Gastrocnemius medialis (tissue), 4 donors: ENCODE data around the gene HCFC2. TPM values are rescaled to one million over a fixed set of nuclear protein-coding genes. Genes with fewer than 3 reads are reported as not detected.
"Not testable (repeated sequence)": the region's sequence is repeated elsewhere in the genome, so short reads cannot be mapped to it uniquely, and the experiment has no call there.

ENCODE experiments used
- ATAC-seq, 2 donors: fragments of 150-250 bp; one replicate each; pipeline ENCODE4 v1.9.1; 2016
- DNase-seq, 2 donors: peaks; one replicate each; pipeline ENCODE4 v3.0.0-alpha.2; 2019
- H3K27ac ChIP-seq, 4 donors: fragments of 200-600 bp; sonication (generic); 1 replicate in 1 of 4; 2 replicates in 3 of 4; pipeline ENCODE4 v1.5.1; 2016 to 2018; ENCODE audit warnings: mild to moderate bottlenecking in 2 of 4, moderate library complexity in 1 of 4
- H3K27me3 ChIP-seq, 3 donors: fragments of 200-600 bp; sonication (generic) in 2 of 3; 1 replicate in 1 of 3; 2 replicates in 2 of 3; pipeline versions ENCODE4 v1.5.1 to v1.6.0; 2016 to 2019; ENCODE audit warnings: mild to moderate bottlenecking in 1 of 3, moderate library complexity in 1 of 3
- H3K36me3 ChIP-seq, 2 donors: fragments of 200-600 bp; sonication (generic) in 1 of 2; one replicate each; pipeline ENCODE4 v1.5.1; 2017 to 2018
- H3K4me1 ChIP-seq, 2 donors: fragments of 200-600 bp; sonication (generic) in 1 of 2; one replicate each; pipeline ENCODE4 v1.5.1; 2016 to 2017; ENCODE audit warnings: mild to moderate bottlenecking in 2 of 2
- H3K4me3 ChIP-seq, 4 donors: fragments of 200-600 bp; sonication (generic) in 3 of 4; 1 replicate in 1 of 4; 2 replicates in 3 of 4; pipeline ENCODE4 v1.5.1; 2016 to 2019; ENCODE audit warnings: mild to moderate bottlenecking in 2 of 4
- H3K9me3 ChIP-seq, 3 donors: fragments of 200-600 bp; sonication (generic) in 2 of 3; 1 replicate in 1 of 3; 2 replicates in 2 of 3; pipeline ENCODE4 v1.5.1; 2016 to 2019
- CTCF ChIP-seq, 5 experiments: fragments of 450-650 bp in 3 of 5; fragments of 200-600 bp in 2 of 5; sonication (generic) in 2 of 5; IDR thresholded peaks in 4 of 5; conservative IDR thresholded peaks in 1 of 5; 1 replicate in 4 of 5; 2 replicates in 1 of 5; pipeline ENCODE4 v1.5.1; 2016 to 2019; ENCODE audit warnings: antibody characterized with exemption in 5 of 5, mild to moderate bottlenecking in 3 of 5, moderate library complexity in 3 of 5
- POLR2A ChIP-seq, 2 donors: fragments of 450-650 bp; IDR thresholded peaks; one replicate each; pipeline ENCODE4 v1.6.1; 2017; ENCODE audit warnings: antibody characterized with exemption in 2 of 2, mild to moderate bottlenecking in 2 of 2, moderate library complexity in 2 of 2
- in situ Hi-C, 4 donors: fragments of 200-750 bp; cut with MboI; loops; one replicate each; pipeline versions ENCODE4 v1.15.0 to v1.8.0; 2017; ENCODE audit warnings: low sequenced_read_pairs in 4 of 4
- intact Hi-C: fragments of 100-400 bp; cut with DNase I; formaldehyde crosslinking; loops from one replicate; pipeline ENCODE4 v1.15.1; 2023; ENCODE audit warnings: low total_unique reads
- total RNA-seq, 4 donors: library from RNA; depleted of rRNA; stranded (reverse); fragments of >200 nt; gene quantifications; one replicate each; pipeline versions ENCODE4 v1.1.0 to v1.2.3, GENCODE V29; 2016

Gene HCFC2
- total RNA-seq, 4 donors from 2014 or later, result 19.4 to 27.7 (median 21.8) TPM

- no peak for ATAC-seq
- H3K4me1 ChIP-seq, result peaks cover 13 to 15% of the 10 kb centered on the region in 2 donors
- H3K27me3 ChIP-seq, result no peaks in the 10 kb centered on the region
- H3K36me3 ChIP-seq, result peaks cover 0 to 23% of the 10 kb centered on the region in 2 donors
- in situ Hi-C loops (loop anchor here (5.0 to 25.0 kb wide), 4 partner anchors 50 to 225 kb away; partner anchors contain the start of gene HSP90B1 (in 1 of the 4)), intact Hi-C loops (no loop called here)
- no peak overlapping the region for H3K27ac ChIP-seq
- no peak overlapping the region for H3K4me3 ChIP-seq
- no peaks in the 10 kb centered on the region for H3K9me3 ChIP-seq
- no peak for DNase-seq
- TF ChIP-seq CTCF (IDR thresholded peaks at IDR 0.05 in 4 of 5, conservative IDR thresholded peaks at IDR 0.05 in 1 of 5), result no peak
- TF ChIP-seq POLR2A (IDR thresholded peaks at IDR 0.05), result no peak
These were observed 42.6 kb downstream of the HCFC2 start for GRCh38 chr12:104106965-104107364.

GRCh38 chr12:104108755-104109445, 44.6 kb downstream of the HCFC2 start:
- Histone ChIP-seq H3K4me3 (no peak overlapping the region), H3K4me1 (peaks cover 13 to 15% of the 10 kb centered on the region in 2 donors), H3K27ac (peak overlapping the region; percentile 17 to 55 (median 28)), H3K9me3 (no peaks in the 10 kb centered on the region), H3K36me3 (peaks cover 0 to 7% of the 10 kb centered on the region in 2 donors), H3K27me3 (no peaks in the 10 kb centered on the region)
- peak; percentile 60 to 85 for DNase-seq
- intact Hi-C loops (loop anchor here (1.0 to 2.0 kb wide), 4 partner anchors 45 to 231 kb away; partner anchors contain the start of gene HCFC2), in situ Hi-C loops (loop anchor here (5.0 to 25.0 kb wide), 4 partner anchors 52 to 227 kb away; partner anchors contain the start of gene HSP90B1 (in 1 of the 4))
- peak; percentile 62 to 90 (median 75) for TF ChIP-seq CTCF (IDR thresholded peaks at IDR 0.05 in 4 of 5, conservative IDR thresholded peaks at IDR 0.05 in 1 of 5)
- no peak for TF ChIP-seq POLR2A (IDR thresholded peaks at IDR 0.05)
- peak; percentile 91 to 99 for ATAC-seq

DNA sequence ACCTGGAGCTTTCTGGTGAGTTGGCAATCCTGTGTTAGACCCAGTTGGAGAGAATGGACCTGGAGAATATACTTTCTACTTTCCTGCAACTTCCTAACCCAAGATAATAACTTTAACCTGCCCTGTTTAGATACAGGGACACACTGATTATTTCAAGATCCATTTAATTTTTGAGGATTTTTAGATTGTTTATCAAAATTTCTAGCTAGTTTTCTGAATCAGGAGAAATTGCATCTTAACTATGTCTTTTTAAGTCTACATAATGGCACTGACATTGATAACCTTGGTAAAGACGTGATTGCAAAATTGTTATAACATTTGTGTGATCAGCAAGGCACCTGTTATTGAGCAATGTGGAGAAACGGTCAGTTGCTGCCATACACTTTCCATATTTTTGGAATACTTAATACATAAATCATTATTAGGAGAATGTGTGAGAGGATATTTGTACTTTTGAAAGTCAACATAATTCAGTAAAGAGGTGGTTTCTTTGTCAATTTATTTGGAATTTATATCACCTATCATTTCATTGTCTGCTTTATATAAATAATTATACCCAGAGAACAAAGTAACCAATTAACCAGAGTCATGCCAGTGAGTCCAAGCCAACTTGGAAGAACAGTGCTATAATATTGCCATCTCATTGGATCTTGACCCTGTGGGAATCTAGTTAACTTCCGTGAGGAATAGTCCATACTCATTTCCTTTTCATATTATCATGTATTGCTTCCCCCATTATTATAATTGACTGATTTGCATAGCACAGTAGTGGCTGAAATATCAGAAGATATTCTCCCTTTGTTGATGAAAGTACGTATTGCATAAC, 45.3 kb downstream of the HCFC2 start:
- in situ Hi-C loops, result loop anchor here (5.0 to 25.0 kb wide), 4 partner anchors 52 to 227 kb away; partner anchors contain the start of gene HSP90B1 (in 1 of the 4)
- no peak overlapping the region for H3K4me3 ChIP-seq
- no peaks in the 10 kb centered on the region for H3K9me3 ChIP-seq
- peak overlapping the region; percentile 17 to 55 (median 28) for H3K27ac ChIP-seq
- no peak for TF ChIP-seq POLR2A (IDR thresholded peaks at IDR 0.05)
- TF ChIP-seq CTCF (IDR thresholded peaks at IDR 0.05 in 4 of 5, conservative IDR thresholded peaks at IDR 0.05 in 1 of 5), result peak in 1 of 5 experiments; percentile 3
- peaks cover 0 to 7% of the 10 kb centered on the region in 2 donors for H3K36me3 ChIP-seq
- DNase-seq (no peak), ATAC-seq (no peak)
- intact Hi-C loops, result loop anchor here (1.0 to 2.0 kb wide), 4 partner anchors 45 to 231 kb away; partner anchors contain the start of gene HCFC2
- H3K4me1 ChIP-seq, result peaks cover 13 to 15% of the 10 kb centered on the region in 2 donors
- no peaks in the 10 kb centered on the region for H3K27me3 ChIP-seq

DNA sequence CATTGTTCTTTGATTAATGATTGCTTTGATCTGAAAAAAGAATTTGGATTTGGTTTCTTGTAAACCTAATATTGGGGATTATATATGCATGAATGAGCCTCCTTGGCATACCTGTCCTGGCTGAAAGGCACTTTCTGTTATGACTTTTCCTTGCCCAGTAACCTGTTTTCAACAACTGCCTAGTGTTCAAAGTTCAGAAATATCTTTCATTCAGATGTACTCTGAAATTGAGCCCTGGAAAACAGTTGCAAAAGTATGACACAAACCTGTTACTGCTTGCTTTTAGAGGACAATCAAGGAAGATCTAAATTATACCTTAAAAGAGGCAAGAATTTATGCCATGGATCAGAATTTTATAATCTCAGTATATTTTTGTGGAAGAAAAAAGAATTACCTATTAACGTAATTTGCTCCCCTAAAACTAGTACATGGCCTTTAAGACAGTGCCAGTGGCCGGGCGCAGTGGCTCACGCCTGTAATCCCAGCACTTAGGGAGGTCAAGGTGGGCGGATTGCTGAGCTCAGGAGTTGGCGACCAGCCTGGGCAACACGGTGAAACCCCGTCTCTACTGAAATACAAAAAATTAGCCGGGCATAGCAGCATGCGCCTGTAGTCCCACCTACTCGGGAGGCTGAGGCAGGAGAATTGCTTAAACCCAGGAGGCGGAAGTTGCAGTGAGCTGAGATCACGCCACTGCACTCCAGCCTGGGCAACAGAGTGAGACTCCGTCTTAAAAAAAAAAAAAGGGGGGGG, 50.7 kb downstream of the HCFC2 start:
- intact Hi-C loops, H3K9me3 ChIP-seq, H3K27me3 ChIP-seq, H3K4me1 ChIP-seq, ATAC-seq, DNase-seq, H3K27ac ChIP-seq, H3K4me3 ChIP-seq: not testable (repeated sequence)
- peaks cover 0 to 22% of the 10 kb centered on the region in 2 donors for H3K36me3 ChIP-seq
- in situ Hi-C loops, result loop anchor here in 1 of 4 donors (25.0 kb wide), 1 partner anchor 178 kb away; the partner anchor contains the start of gene HSP90B1
